Neural progenitor cell (in vitro differentiated cells): Measurements from ENCODE around the gene ARL1. TPM values are rescaled to one million over a fixed set of nuclear protein-coding genes. Genes with fewer than 3 reads are reported as not detected.

Experiments
- DNase-seq: peaks from one replicate; pipeline ENCODE4 v3.0.0-alpha.2; 2016; ENCODE audit warnings: low spot score
- H2AFZ ChIP-seq: fragments of 200-600 bp; sonication (generic); replicated peaks from 2 replicates; pipeline ENCODE4 v1.6.1; 2016; ENCODE audit warnings: antibody characterized with exemption
- H3F3A ChIP-seq: fragments of 200-600 bp; sonication (generic); 2 replicates; pipeline ENCODE4 v1.6.1; 2016; ENCODE audit warnings: antibody characterized with exemption, low read depth
- H3K27ac ChIP-seq: fragments of 200-600 bp; sonication (generic); 2 replicates; pipeline ENCODE4 v1.5.1; 2016; ENCODE audit warnings: mild to moderate bottlenecking
- H3K27me3 ChIP-seq: fragments of 200-600 bp; sonication (generic); 2 replicates; pipeline ENCODE4 v1.6.1; 2016; ENCODE audit warnings: mild to moderate bottlenecking, moderate library complexity
- H3K36me3 ChIP-seq: fragments of 200-600 bp; sonication (generic); 2 replicates; pipeline ENCODE4 v1.5.1; 2016
- H3K4me1 ChIP-seq: fragments of 200-600 bp; sonication (generic); 2 replicates; pipeline ENCODE4 v1.6.1; 2016; ENCODE audit warnings: mixed run types
- H3K4me2 ChIP-seq: fragments of 200-600 bp; sonication (generic); 2 replicates; pipeline ENCODE4 v1.6.1; 2016
- H3K4me3 ChIP-seq: fragments of 200-600 bp; sonication (generic); 2 replicates; pipeline ENCODE4 v1.5.1; 2016
- H3K79me2 ChIP-seq: fragments of 200-600 bp; sonication (generic); 2 replicates; pipeline ENCODE4 v1.6.1; 2016; ENCODE audit warnings: low read depth
- H3K9ac ChIP-seq: fragments of 200-600 bp; sonication (generic); 2 replicates; pipeline ENCODE4 v1.6.1; 2016
- H3K9me3 ChIP-seq: fragments of 200-600 bp; sonication (generic); 2 replicates; pipeline ENCODE4 v1.5.1; 2016; ENCODE audit warnings: low read depth
- H4K20me1 ChIP-seq: fragments of 200-600 bp; sonication (generic); 2 replicates; pipeline ENCODE4 v1.6.1; 2016; ENCODE audit warnings: low read depth
- H3K27ac Mint-ChIP-seq: 3 replicates; pipeline ENCODE4 v1.8.0; 2021; ENCODE audit warnings: mixed read lengths
- H3K27me3 Mint-ChIP-seq: 2 replicates; pipeline ENCODE4 v1.8.0; 2022; ENCODE audit warnings: low read depth, mild to moderate bottlenecking, inconsistent platforms, moderate library complexity, mixed read lengths; ENCODE audit not compliant: insufficient read depth
- H3K36me3 Mint-ChIP-seq: 3 replicates; pipeline ENCODE4 v1.8.0; 2021; ENCODE audit warnings: mixed read lengths
- H3K4me1 Mint-ChIP-seq: 3 replicates; pipeline ENCODE4 v1.8.0; 2021; ENCODE audit warnings: mixed read lengths
- H3K4me3 Mint-ChIP-seq: 3 replicates; pipeline ENCODE4 v1.8.0; 2021; ENCODE audit warnings: mild to moderate bottlenecking, moderate library complexity, mixed read lengths
- H3K9me3 Mint-ChIP-seq: 3 replicates; pipeline ENCODE4 v1.8.0; 2020; ENCODE audit warnings: mixed read lengths
- CTCF ChIP-seq: fragments of 200-600 bp; sonication (generic); IDR thresholded peaks from 2 replicates; pipeline ENCODE4 v1.5.1; 2017; ENCODE audit warnings: antibody characterized with exemption, mild to moderate bottlenecking
- EZH2 ChIP-seq: fragments of 200-600 bp; sonication (generic); IDR thresholded peaks from 2 replicates; pipeline ENCODE4 v1.6.1; 2017; ENCODE audit warnings: antibody characterized with exemption, mild to moderate bottlenecking, moderate library complexity
- EZH2phosphoT487 ChIP-seq: fragments of 200-600 bp; sonication (generic); IDR thresholded peaks from 2 replicates; pipeline ENCODE4 v1.6.1; 2017; ENCODE audit warnings: antibody characterized with exemption
- total RNA-seq: library from RNA; depleted of rRNA; stranded (reverse); fragments of >200 nt; gene quantifications from 2 replicates; pipeline ENCODE4 v1.2.3, GENCODE V29; 2015; ENCODE audit warnings: low replicate concordance

ARL1 gene
- total RNA-seq, 1 donor from 2014 or later: 89.8 TPM

GRCh38 chr12:101379149-101379548 is 28.4 kb downstream of the ARL1 start:
- Mint-ChIP-seq H3K4me3 (no peak overlapping the region), H3K4me1 (no peaks in the 10 kb centered on the region), H3K9me3 (no peaks in the 10 kb centered on the region), H3K27ac (no peak overlapping the region), H3K27me3 (no peaks in the 10 kb centered on the region), H3K36me3 (peaks cover 25% of the 10 kb centered on the region)
- H3K4me3 ChIP-seq: no peak overlapping the region
- H3K36me3 ChIP-seq: no peaks in the 10 kb centered on the region
- no peaks in the 10 kb centered on the region for H3K79me2 ChIP-seq
- no peak overlapping the region for H3K27ac ChIP-seq
- H3K9ac ChIP-seq: no peak overlapping the region
- no peak overlapping the region for H3K4me2 ChIP-seq
- H3K4me1 ChIP-seq: no peaks in the 10 kb centered on the region
- H4K20me1 ChIP-seq: no peaks in the 10 kb centered on the region
- H3K27me3 ChIP-seq: no peaks in the 10 kb centered on the region
- no peak for TF ChIP-seq CTCF
- TF ChIP-seq EZH2phosphoT487: no peak
- no peak for TF ChIP-seq EZH2
- no peak overlapping the region for H2AFZ ChIP-seq
- no peaks in the 10 kb centered on the region for H3F3A ChIP-seq
- no peak for DNase-seq
- H3K9me3 ChIP-seq: no peaks in the 10 kb centered on the region

GRCh38 chr12:101375573-101375972 is 32.0 kb downstream of the ARL1 start:
- no peaks in the 10 kb centered on the region for H4K20me1 ChIP-seq
- no peak overlapping the region for H3K4me2 ChIP-seq
- no peaks in the 10 kb centered on the region for H3K9me3 ChIP-seq
- Mint-ChIP-seq H3K4me1 (peaks cover 5% of the 10 kb centered on the region), H3K36me3 (peaks cover 34% of the 10 kb centered on the region), H3K9me3 (peaks cover 2% of the 10 kb centered on the region), H3K4me3 (no peak overlapping the region), H3K27me3 (no peaks in the 10 kb centered on the region), H3K27ac (no peak overlapping the region)
- H3K4me1 ChIP-seq: no peaks in the 10 kb centered on the region
- no peaks in the 10 kb centered on the region for H3K79me2 ChIP-seq
- no peaks in the 10 kb centered on the region for H3F3A ChIP-seq
- TF ChIP-seq EZH2: no peak
- TF ChIP-seq EZH2phosphoT487: no peak
- TF ChIP-seq CTCF: no peak
- no peak overlapping the region for H2AFZ ChIP-seq
- no peak overlapping the region for H3K27ac ChIP-seq
- H3K27me3 ChIP-seq: no peaks in the 10 kb centered on the region
- no peaks in the 10 kb centered on the region for H3K36me3 ChIP-seq
- H3K4me3 ChIP-seq: no peak overlapping the region
- DNase-seq: no peak
- H3K9ac ChIP-seq: no peak overlapping the region

- peaks cover 28% of the 10 kb centered on the region for H3K36me3 Mint-ChIP-seq
- no peak for DNase-seq
Measured at GRCh38 chr12:101372431-101372830, 35.1 kb downstream of the ARL1 start.

More at GRCh38 chr12:101372431-101372830, 35.1 kb downstream of the ARL1 start:
- H3K4me1 ChIP-seq: no peaks in the 10 kb centered on the region
- H3K36me3 ChIP-seq: no peaks in the 10 kb centered on the region
- H3K4me1 Mint-ChIP-seq: peaks cover 5% of the 10 kb centered on the region
- H3K9me3 ChIP-seq: no peaks in the 10 kb centered on the region
- H3K79me2 ChIP-seq: no peaks in the 10 kb centered on the region
- H2AFZ ChIP-seq: no peak overlapping the region
- no peaks in the 10 kb centered on the region for H3K27me3 ChIP-seq
- H3K27ac Mint-ChIP-seq: no peak overlapping the region
- no peak overlapping the region for H3K9ac ChIP-seq
- H3K27me3 Mint-ChIP-seq: no peaks in the 10 kb centered on the region
- H3K27ac ChIP-seq: no peak overlapping the region
- H3K4me3 Mint-ChIP-seq: no peak overlapping the region
- TF ChIP-seq EZH2 (no peak), EZH2phosphoT487 (no peak), CTCF (no peak)
- H3F3A ChIP-seq: no peaks in the 10 kb centered on the region
- no peak overlapping the region for H3K4me3 ChIP-seq
- H3K4me2 ChIP-seq: no peak overlapping the region
- H3K9me3 Mint-ChIP-seq: peaks cover 2% of the 10 kb centered on the region
- H4K20me1 ChIP-seq: no peaks in the 10 kb centered on the region
